Activated effector memory CD4-positive, alpha-beta T cell treated with Interleukin-2 at 50 U/mL for 16 hours (primary cell): ENCODE measurements around the gene AGRP.

Experiments
- DNase-seq: peaks from one replicate; pipeline ENCODE4 v3.0.0-alpha.2; 2020

AGRP gene

DNA sequence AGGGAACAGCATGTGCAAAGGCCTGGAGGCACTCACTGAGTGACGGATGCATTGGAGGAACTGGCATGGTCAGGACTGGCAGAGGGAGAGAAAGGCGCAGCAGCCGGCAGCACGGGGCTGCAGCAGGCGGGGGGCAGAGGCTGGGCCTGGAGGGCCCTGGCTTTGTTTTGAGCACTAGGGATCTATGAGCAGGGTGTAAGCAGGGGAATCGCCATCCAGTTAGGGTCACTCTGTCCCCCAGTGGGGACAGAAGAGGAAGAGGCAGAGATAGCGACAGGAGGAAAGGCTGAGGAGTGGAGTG is 38.3 kb downstream of the AGRP start:
- no peak for DNase-seq

DNA sequence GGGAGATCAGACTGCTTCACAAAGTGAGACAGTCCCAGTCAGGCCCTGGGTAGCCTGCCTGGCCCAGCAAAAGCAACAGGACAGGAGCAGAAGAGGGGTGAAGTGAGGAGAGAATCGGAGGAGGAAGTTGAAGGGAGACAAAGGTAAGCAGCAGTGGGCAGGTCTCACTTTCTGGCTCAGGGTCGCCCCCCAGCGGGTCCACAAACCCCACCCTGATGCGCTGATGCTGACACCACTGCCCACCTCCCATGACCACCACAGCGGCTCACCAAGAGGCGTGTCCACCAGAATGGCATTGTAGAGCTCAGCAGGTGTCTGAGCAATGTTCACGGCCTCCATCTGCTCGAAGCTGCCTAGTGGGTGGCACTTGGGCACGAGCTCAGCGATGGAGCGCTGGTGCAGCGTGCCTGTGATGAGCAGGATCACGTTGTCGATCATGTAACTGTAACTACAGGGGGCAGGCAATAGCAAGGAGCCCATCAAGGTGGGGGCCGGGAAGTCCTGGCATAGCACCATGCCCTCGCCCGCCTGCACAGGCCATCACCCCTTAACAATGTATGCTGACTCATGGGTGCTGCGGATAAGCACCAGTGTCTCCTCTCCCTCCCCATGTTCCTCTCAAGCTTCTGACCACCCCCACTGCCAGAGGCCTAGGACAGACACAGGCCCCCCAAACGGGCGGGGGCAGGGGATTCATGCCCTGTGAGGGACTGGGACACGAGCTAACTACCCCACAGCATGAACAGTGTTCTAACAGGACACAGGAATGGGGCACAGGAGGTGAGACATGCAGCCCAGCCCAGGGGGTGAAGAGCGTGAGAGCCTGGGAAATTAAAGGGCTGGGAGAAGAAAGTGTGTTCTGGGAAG is 38.9 kb downstream of the AGRP start:
- DNase-seq = no peak

DNA sequence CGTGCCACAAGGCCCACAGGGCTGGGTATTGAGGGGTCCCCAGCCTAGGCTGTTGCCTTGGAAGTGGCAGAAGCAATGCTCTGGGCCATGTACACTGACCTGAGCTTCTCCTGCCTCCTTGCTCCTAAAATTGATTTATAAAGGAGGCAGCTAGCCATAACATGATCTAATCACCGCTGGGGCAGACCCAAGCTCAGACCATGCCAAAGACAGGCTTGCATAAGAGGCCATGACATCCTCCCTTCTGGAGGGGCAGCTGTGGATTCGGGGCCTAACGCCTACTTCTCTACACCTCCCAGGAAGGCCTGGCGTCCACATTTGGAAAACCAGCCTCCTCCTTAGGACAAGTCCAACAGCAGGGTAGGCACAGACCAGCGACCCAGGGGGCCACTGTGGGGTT is 40.1 kb downstream of the AGRP start:
- no peak for DNase-seq

DNA sequence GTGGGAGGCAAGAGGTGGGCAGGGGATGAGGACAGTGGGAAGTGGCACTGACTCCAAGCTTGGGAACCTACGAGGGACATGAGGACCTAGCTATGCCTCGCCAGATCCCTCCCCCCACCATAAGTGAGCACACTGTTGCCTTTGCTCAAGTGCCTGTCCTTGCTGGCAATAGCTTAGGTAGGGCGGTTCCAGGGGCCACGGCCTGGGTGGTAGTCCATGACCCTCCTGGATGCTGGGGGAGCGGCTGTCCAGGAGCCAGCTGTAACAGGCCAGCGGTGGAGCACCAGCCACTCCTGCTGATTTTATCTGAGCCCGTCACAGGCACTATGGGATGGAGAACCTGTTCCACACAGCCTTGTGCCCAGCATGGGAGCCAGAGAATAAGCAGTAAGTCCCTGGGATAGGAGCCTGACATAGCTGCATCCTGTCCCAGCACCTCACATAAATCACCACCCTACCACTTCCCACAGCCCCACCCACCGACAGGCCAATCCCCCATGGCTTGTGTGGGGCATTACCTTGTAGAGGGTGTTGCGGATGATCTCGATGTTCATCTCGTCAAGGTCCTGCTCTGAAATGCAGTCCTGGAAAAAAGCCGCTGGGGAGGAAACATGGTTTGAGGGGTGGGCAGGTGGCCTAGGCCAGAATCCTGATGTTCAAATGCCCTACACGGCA is 40.6 kb downstream of the AGRP start:
- DNase-seq = no peak

DNA sequence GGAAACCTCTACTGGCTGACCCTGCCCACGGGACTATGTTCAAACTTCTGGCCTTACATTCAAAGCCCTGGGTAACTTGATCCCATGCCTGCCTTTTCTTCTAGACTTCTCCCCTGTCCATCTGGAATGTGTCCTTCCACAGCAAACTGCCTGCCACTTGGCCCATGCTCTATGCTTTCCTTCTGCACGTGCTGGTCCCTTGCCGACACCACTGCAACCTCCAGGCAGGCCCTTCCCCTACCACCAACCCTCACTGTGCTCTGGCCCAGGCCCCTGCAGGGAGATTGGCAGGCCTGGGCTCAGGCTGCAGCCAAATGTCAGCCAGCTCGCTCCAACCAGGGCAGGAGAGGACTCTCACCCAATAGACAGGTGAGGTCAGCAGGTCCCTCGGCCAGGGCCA is 41.4 kb downstream of the AGRP start:
- DNase-seq = no peak

DNA sequence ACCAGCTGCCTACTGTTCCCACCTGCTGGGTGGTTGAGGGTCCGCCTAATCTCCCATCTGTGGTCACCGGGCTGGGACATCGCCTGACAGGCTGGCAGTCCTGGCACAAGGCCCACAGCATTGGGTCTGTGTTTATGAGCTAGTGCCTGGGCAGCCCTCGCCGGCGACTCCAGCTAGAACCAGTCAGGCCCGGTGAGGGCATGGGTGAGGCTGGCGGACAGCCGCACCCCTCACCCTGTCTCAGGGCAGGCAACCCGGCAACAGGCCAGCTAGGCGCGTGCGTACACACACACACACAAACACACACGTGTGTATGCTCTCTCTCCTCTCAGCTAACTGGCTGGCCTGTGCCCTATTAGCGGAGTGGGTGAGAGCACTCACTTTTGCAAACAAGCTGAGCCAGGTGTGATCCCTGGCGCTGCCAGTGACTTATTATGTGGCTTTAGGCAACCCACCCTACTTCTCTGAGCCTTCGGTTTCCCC is 42.0 kb downstream of the AGRP start:
- DNase-seq = no peak

DNA sequence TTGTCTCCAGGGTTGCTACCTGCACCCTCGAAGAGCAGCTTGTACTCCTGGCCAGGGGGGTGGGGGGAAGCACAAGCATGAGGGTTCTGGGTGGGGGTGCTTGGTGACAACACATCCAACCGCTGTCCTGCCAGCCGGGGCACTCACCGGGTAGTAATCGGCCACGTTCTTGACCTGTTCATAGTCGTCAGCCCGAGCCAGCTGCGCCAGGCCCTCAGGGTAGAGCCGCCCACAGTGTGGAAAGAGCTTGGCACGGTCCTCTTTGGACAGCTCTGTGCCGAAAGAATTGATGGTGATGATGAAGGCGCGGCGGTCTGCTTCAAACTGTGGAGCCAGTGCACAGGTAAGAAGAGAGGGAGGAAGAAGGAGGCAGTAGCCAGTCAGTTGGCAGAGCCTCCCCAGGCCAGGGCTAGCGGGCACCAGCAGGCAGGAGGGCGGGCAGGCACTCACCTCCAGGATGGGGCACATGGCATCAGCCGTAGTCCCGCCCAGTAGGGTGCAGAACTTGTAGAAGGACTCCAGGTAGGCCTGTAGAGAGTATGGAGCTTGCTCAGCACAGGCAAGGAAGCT is 44.4 kb downstream of the AGRP start:
- no peak for DNase-seq

DNA sequence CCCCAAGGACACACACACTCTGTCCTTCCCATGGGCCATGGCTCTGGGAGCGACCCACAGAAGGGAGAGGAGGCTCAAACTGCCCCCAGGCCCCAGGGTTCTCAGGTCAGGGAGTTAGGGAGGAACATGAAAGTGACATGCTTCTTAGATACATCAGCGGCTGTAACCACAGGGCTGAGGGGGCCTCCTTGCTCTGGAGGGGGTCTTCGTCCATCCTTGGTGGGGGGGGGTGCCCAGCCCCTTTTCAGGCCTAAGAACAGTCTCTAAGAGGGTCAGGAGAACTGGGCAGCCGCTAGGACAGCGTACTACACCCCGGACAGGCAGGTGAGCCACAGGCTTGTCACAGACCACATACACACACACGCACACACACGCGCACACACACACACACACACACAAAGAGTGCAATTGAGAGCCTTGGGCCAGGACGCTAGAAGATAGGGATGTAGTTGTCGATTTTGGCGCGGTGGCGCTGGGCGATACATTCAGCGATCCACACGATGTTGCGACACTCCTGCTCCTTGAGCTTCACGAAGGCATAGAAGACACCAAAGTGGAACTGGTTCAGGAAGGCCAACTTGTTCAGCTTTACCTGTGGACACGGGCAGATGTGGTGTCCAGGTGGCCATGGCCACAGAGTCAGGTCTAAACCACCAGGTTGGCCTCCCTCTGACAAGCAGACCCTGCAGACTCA is 45.1 kb downstream of the AGRP start:
- DNase-seq = no peak

DNA sequence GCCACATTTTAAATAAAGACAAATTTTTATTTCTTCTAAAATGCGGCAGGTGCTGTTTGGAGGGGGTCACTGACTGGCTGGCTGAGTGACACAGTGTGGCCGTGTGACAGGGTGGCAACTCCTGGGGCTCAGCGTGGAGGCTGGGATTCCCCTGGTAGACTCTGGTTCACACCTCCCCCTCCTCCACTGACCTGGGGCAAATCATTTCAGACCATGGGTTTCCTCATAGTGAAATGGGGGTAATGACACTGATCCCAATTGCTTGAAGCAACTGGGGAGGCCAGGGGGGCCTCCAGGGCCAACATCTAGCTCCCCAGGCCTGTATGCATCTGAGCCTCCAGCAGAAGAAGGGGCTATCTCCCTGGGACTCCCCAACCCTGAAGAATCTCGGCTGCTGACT is 45.8 kb downstream of the AGRP start:
- no peak for DNase-seq

DNA sequence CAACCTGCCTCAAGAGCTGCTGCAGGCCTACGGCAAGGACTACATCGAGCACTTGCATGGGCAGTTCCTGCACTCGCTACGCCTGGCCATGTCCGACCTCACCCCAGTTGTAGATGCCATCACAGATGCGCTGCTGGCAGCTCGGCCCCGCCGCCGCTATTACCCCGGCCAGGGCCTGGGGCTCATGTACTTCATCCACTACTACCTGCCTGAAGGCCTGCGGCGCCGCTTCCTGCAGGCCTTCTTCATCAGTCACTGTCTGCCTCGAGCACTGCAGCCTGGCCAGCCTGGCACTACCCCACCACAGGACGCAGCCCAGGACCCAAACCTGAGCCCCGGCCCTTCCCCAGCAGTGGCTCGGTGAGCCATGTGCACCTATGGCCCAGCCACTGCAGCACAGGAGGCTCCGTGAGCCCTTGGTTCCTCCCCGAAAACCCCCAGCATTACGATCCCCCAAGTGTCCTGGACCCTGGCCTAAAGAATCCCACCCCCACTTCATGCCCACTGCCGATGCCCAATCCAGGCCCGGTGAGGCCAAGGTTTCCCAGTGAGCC is 46.6 kb downstream of the AGRP start:
- no peak for DNase-seq

DNA sequence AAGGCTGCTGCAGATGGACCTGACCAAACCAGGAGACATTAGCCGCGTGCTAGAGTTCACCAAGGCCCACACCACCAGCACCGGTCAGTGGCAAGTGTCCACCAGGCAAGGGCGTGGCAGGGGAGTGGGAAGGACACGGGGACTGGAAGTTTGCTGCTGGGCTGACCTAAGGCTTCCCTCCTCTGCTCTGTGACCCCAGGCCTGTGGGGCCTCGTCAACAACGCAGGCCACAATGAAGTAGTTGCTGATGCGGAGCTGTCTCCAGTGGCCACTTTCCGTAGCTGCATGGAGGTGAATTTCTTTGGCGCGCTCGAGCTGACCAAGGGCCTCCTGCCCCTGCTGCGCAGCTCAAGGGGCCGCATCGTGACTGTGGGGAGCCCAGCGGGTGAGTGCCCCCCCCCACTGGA is 47.6 kb downstream of the AGRP start:
- no peak for DNase-seq

DNA sequence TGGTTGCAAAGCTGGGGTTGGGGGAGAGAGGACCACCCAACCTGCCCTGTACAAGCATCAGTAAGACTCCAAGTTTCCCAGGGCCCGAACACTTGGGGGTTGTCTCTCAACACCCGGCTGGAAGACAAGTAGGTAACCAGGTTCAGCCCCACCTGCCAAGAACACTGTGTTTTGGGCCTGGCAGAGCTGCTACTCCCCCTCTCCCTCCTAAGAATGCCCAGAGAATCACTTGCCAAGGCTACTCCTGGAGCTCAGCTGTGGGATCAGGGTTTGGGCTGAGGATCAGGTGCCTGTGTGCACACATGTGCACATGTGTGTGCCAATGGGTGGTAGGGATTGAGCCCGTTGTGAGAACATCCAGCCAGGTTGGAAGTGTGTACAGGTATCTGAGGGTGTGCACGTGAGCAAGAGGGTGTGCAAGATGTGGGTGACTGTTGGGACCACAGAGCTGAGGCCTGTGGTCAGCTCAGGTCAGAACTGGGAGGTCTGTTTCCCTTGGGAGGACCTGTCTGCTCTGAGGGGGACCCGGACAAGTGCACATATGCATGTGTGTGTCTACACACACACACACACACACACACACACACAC is 50.1 kb downstream of the AGRP start:
- DNase-seq = no peak
